Medulla oblongata (tissue), 1 donor: ENCODE results near the gene ZBTB7A.
A peak's percentile ranks its signal among the peaks of the same experiment; 100 is the strongest.

Experiments
- DNase-seq: peaks from one replicate; pipeline ENCODE4 v3.0.0-alpha.2; 2015; ENCODE audit errors: extremely low spot score

Gene ZBTB7A

GRCh38 chr19:4036576-4037300 is 30.0 kb downstream of the ZBTB7A start:
- no peak for DNase-seq

DNA sequence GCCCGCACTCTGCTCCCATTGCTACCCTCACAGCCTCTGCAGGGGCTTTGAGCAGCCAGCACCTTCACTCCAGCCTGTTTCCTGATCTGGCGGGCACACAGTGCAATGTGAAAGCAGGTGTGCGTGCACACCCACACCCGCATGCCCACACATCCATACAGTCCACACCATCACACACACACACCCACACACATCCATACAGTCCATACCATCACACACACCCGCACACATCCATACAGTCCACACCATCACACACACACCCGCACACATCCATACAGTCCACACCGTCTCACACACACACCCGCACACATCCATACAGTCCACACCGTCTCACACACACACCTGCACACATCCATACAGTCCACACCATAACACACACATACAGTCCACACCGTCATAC is 31.1 kb downstream of the ZBTB7A start:
- DNase-seq: no peak

DNA sequence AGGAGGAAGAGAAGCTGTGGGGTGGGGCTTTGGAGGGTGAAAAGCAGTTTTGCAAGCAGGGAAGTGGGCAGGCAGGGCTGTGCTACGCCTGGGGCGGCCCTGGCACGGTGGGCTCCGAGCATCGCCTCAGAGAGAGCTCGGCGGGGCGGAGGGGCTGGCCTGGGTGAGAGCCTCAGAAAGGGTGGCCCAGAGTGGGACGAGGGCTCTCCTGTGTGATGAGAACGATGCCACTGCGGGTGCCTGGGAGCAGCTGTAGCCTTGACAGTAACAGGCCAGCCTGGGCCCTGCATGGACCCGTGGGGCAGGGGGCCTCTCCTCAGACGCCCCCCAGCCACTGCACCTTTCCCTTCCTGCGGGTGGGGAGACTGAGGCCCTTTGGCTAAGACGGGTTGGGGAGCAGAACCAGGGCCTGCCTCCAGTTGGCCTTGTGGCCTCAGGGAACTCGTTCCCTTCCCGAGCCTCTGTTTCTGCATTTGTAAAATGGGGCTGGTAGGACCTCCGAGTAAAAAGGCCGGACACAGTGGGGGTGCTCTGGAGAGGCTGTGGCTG is 31.6 kb downstream of the ZBTB7A start:
- no peak for DNase-seq

DNA sequence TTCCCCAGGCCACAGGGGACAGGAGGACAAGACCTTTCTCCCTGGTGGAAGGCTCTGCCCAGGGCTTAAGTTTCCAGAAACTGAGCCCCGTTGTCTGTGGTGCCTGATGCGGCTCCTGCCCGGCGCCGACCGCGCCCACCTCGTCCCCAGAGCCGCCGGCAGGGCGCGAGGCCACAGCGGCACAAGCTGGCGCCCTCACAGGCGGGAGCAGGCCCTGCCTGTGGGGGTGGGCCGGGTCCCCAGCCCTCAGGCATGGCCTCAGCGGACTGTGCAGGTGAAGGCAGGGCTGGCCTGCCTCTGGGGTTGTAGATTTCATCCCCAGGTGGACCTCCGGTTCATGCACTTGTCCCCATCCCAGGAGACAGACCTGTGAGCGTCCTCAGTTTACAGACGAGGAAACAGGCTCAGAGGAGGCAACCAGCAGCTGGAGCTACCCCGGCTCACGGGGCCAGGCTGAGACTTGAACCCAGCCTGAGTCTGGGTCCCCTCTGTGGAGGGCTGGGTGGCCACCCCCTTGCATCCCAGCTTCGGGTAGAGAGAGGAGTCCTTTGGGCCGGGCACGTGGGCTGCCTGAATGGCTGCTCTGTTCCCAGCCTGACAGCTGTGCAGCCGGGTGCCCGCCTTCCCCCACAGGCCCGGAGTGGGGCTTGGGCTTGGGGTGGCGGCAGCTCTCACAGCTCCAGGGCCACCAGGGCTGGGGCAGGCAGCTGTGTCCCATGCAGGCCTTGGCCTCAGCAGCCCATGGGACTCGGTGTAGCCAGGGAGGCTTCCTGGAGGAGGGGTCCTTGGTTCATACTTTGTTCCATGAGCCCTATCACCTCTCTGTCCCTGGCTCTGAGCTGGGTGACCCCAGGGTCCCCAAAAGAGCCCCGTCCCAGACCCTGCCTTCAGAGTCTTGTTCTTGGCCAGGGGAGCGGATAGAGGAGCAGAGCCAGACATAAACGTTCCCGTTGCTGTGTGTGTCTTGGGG is 32.4 kb downstream of the ZBTB7A start:
- peak; percentile 88 for DNase-seq

GRCh38 chr19:4033028-4033956 is 33.4 kb downstream of the ZBTB7A start:
- no peak for DNase-seq

- no peak for DNase-seq
Measured at GRCh38 chr19:4032436-4032835, 34.3 kb downstream of the ZBTB7A start.

- DNase-seq: no peak
Measured at GRCh38 chr19:4031420-4031819, 35.3 kb downstream of the ZBTB7A start.

DNA sequence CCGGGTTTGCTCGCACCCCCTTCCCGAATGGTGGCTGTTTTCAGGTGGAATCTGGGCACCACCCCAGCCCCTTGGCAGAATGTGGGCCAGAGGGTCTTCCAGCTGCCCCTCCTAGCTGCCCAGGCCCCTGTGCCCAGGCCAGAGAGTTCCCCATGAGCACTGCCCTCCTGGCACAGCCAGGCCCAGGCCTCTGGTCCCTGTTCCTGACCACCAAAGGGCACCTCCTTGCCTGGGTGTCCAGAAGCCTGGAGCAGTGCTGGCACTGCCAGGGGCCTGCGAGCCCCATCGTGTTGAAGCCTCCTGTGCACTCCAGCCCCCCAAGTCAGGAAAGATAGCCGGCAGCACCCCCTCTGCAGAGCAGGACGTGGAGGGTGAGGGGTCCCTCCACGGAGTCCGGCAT is 35.7 kb downstream of the ZBTB7A start:
- no peak for DNase-seq

DNA sequence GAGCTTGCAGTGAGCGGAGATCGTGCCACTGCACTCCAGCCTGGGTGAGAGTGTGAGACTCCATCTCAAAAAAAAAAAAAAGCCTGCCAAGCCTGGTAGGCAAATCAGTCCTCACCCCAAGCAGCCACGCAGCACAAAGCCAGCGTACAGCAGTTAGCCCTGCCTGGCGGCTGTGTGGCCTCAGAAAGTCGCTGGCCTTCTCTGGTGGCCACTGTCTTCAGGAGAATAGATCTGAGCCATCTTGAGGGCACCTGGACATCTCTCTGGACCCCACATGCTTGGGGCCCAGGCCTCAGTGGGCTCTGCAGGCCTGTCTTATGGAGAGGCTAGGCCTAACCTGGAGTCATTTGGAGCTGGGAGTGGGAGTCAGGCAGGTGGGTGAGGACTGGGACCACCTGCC is 36.1 kb downstream of the ZBTB7A start:
- no peak for DNase-seq

GRCh38 chr19:4029247-4029614 is 37.5 kb downstream of the ZBTB7A start:
- DNase-seq: no peak

GRCh38 chr19:4028334-4029246 is 38.1 kb downstream of the ZBTB7A start:
- DNase-seq: no peak

DNA sequence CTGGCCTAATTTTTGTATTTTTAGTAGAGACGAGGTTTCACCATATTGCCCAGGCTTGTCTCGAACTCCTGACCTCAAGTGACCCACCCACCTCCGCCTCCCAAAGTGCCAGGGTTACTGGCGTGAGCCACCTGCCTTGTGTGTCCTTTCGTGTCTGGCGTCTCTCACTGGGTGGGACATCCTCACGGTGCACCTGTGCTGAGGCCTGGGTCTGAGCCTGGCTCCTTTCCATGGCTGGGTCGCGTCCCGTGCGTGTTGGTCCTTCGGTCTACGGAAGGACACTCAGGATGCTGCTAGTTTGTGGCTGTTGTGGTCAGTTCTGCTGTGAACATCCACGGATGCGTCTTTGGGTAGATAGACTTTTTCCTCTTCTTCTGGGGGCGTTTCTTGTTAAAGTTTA is 39.6 kb downstream of the ZBTB7A start:
- no peak for DNase-seq

GRCh38 chr19:4025317-4025716 is 41.4 kb downstream of the ZBTB7A start:
- no peak for DNase-seq

GRCh38 chr19:4023600-4024398 is 42.9 kb downstream of the ZBTB7A start:
- DNase-seq: no peak

- DNase-seq: no peak
Measured at GRCh38 chr19:4019578-4019977, 47.1 kb downstream of the ZBTB7A start.

- no peak for DNase-seq
Measured at GRCh38 chr19:4018775-4019504, 47.8 kb downstream of the ZBTB7A start.

DNA sequence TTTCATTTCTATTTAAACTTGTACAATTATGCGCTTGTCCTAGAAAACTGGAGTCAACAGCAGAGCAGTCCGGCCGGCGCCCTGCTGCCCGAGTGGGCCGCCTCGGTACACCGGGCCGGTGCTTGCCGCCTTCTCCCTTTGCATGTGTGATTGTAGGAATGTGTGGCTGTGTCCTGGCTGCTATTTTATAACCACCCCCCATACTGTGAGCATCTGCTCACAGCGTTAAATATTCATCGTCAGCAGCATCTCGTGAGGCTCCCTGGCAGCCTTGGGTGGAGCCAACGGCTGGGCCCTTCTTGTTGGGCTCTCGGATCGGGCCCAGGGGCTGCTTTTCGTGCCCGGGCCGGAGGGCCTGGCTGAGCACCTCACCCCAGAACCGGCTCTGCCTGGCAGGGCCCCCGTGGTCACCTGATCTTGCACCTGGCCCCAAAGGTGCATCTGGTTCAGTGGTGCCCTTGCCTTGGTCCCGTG is 48.5 kb downstream of the ZBTB7A start:
- DNase-seq: no peak

GRCh38 chr19:4016903-4017638 is 49.6 kb downstream of the ZBTB7A start:
- DNase-seq: no peak
